SK-N-SH (cell line): ENCODE data around the gene ZAR1L. TPM values are rescaled to one million over a fixed set of nuclear protein-coding genes. Genes with fewer than 3 reads are reported as not detected.

ENCODE experiments used
- CTCF ChIA-PET: fragments of 300-600, 350-600 bp; formaldehyde crosslinking; extraction: SDS; loops from one replicate; lab custom pipeline; 2021; lab: Yijun Ruan, JAX
- POLR2A ChIA-PET: fragments of 350-600 bp; sonication (Branson Sonifier 250); formaldehyde crosslinking; extraction: SDS; loops from one replicate; lab custom pipeline; 2020; ENCODE audit warnings: antibody characterized with exemption, inconsistent platforms; lab: Yijun Ruan, JAX
- DNase-seq: peaks from one replicate; pipeline ENCODE4 v3.0.0; 2012
- H2AFZ ChIP-seq: fragments of 200-600 bp; sonication (generic); 2 replicates; pipeline ENCODE4 v1.8.1; 2016; ENCODE audit warnings: antibody characterized with exemption, mild to moderate bottlenecking, low read depth
- H3F3A ChIP-seq: fragments of 200-600 bp; sonication (generic); replicated peaks from 2 replicates; pipeline ENCODE3; 2016; ENCODE audit warnings: antibody characterized with exemption, mild to moderate bottlenecking; ENCODE audit not compliant: insufficient read depth
- H3K27ac ChIP-seq, 2 experiments: fragments of 200-500 bp in 1 of 2; fragments of 200-600 bp in 1 of 2; sonication (Bioruptor generic) in 1 of 2; sonication (generic), shearing (Covaris generic) in 1 of 2; 2 replicates each; pipeline versions ENCODE4 v1.5.1 to v1.6.1; 2014 to 2016; ENCODE audit warnings: low read depth in 2 of 2, inconsistent platforms in 1 of 2, low read length in 1 of 2, mild to moderate bottlenecking in 1 of 2, mixed read lengths in 1 of 2
- H3K27me3 ChIP-seq: fragments of 200-600 bp; sonication (generic), shearing (Covaris generic); 2 replicates; pipeline ENCODE4 v1.6.1; 2016; ENCODE audit warnings: mixed run types; ENCODE audit not compliant: insufficient read depth
- H3K36me3 ChIP-seq, 2 experiments: fragments of 200-500 bp in 1 of 2; fragments of 200-600 bp in 1 of 2; sonication (Bioruptor generic) in 1 of 2; sonication (generic) in 1 of 2; replicated peaks in 1 of 2; 2 replicates each; pipeline versions ENCODE3 to v1.5.1; 2014 to 2016; ENCODE audit warnings: low read length in 1 of 2, mild to moderate bottlenecking in 1 of 2; ENCODE audit not compliant: insufficient read depth in 2 of 2, control insufficient read depth in 1 of 2
- H3K4me1 ChIP-seq, 2 experiments: fragments of 200-500 bp in 1 of 2; fragments of 200-600 bp in 1 of 2; sonication (Bioruptor generic) in 1 of 2; sonication (generic), shearing (Covaris generic) in 1 of 2; 2 replicates each; pipeline versions ENCODE4 v1.5.1 to v1.6.1; 2014 to 2016; ENCODE audit warnings: low read depth in 1 of 2, low read length in 1 of 2, mixed run types in 1 of 2; ENCODE audit not compliant: insufficient read depth in 2 of 2, control insufficient read depth in 1 of 2
- H3K4me2 ChIP-seq: fragments of 200-600 bp; sonication (generic), shearing (Covaris generic); 2 replicates; pipeline ENCODE4 v1.6.1; 2017; ENCODE audit warnings: mixed run types
- H3K4me3 ChIP-seq, 2 experiments: fragments of 200-500 bp in 1 of 2; fragments of 200-600 bp in 1 of 2; sonication (Bioruptor generic) in 1 of 2; sonication (generic), shearing (Covaris generic) in 1 of 2; 2 replicates each; pipeline versions ENCODE4 v1.5.1 to v1.8.1; 2014 to 2016; ENCODE audit warnings: low read depth in 2 of 2, inconsistent platforms in 1 of 2, low read length in 1 of 2, mild to moderate bottlenecking in 1 of 2, mixed read lengths in 1 of 2, moderate library complexity in 1 of 2
- H3K79me2 ChIP-seq: fragments of 200-600 bp; sonication (generic); 2 replicates; pipeline ENCODE4 v1.8.1; 2017; ENCODE audit warnings: mild to moderate bottlenecking; ENCODE audit not compliant: insufficient read depth
- H3K9ac ChIP-seq: fragments of 200-600 bp; sonication (generic); 2 replicates; pipeline ENCODE4 v1.6.1; 2017; ENCODE audit warnings: mixed run types
- H3K9me2 ChIP-seq: fragments of 200-600 bp; sonication (generic); 2 replicates; pipeline ENCODE4 v1.6.1; 2017; ENCODE audit warnings: mixed run types
- H3K9me3 ChIP-seq: fragments of 200-600 bp; sonication (generic); 2 replicates; pipeline ENCODE4 v1.6.1; 2017; ENCODE audit warnings: mixed run types, mild to moderate bottlenecking, moderate library complexity
- H4K20me1 ChIP-seq: fragments of 200-600 bp; sonication (generic); 2 replicates; pipeline ENCODE4 v1.6.1; 2017; ENCODE audit warnings: mild to moderate bottlenecking, mixed run types; ENCODE audit not compliant: insufficient read depth
- CHD2 ChIP-seq: fragments of 150-350 bp; IDR thresholded peaks from 2 replicates; pipeline ENCODE4 v1.6.1; 2018; ENCODE audit warnings: low read length; ENCODE audit not compliant: partially characterized antibody
- ELF1 ChIP-seq: IDR thresholded peaks from 2 replicates; pipeline ENCODE4 v1.4.0; 2012
- FOXJ3 ChIP-seq: sonication (generic); formaldehyde crosslinking; IDR thresholded peaks from 2 replicates; pipeline ENCODE4 v1.5.1; 2020; ENCODE audit warnings: mild to moderate bottlenecking, missing genetic modification reagents
- GABPA ChIP-seq: IDR thresholded peaks from 2 replicates; pipeline ENCODE4 v1.4.0; 2012; ENCODE audit warnings: low read depth, mild to moderate bottlenecking
- GATA2 ChIP-seq: sonication (generic); formaldehyde crosslinking; IDR thresholded peaks from 2 replicates; pipeline ENCODE4 v1.5.0; 2020; ENCODE audit warnings: mild to moderate bottlenecking, missing genetic modification reagents
- JUND ChIP-seq: IDR thresholded peaks from 2 replicates; pipeline ENCODE4 v1.4.0; 2012
- MEF2A ChIP-seq: IDR thresholded peaks from 2 replicates; pipeline ENCODE4 v1.4.0; 2012; ENCODE audit warnings: low read depth, borderline replicate concordance
- MXI1 ChIP-seq: IDR thresholded peaks from 2 replicates; pipeline ENCODE4 v1.6.1; 2012; ENCODE audit warnings: mild to moderate bottlenecking, low read depth, low read length, improper control_type of control experiment
- NFIC ChIP-seq: IDR thresholded peaks from 2 replicates; pipeline ENCODE4 v1.4.0; 2012; ENCODE audit warnings: borderline replicate concordance
- NRF1 ChIP-seq: IDR thresholded peaks from 2 replicates; pipeline ENCODE4 v1.6.1; 2012; ENCODE audit warnings: low read depth, mild to moderate bottlenecking, low read length
- RCOR1 ChIP-seq: fragments of 150-350 bp; IDR thresholded peaks from 2 replicates; pipeline ENCODE4 v1.6.1; 2017; ENCODE audit warnings: antibody characterized with exemption, low read length
- SMC3 ChIP-seq: IDR thresholded peaks from 2 replicates; pipeline ENCODE4 v1.6.1; 2012; ENCODE audit warnings: low read depth, low read length, improper control_type of control experiment
- TEAD4 ChIP-seq: IDR thresholded peaks from 2 replicates; pipeline ENCODE4 v1.4.0; 2012; ENCODE audit warnings: mild to moderate bottlenecking, borderline replicate concordance; ENCODE audit not compliant: insufficient read depth
- YY1 ChIP-seq: IDR thresholded peaks from 2 replicates; pipeline ENCODE4 v1.4.0; 2012; ENCODE audit warnings: low read depth, mild to moderate bottlenecking
- WGBS: methylation state at CpG from one replicate; pipeline ENCODE4 v1.1.6; 2017; ENCODE audit warnings: low lambda C conversion rate; 5-methylcytosine and 5-hydroxymethylcytosine counted together
- polyA plus RNA-seq, 3 experiments: library from polyadenylated mRNA; depleted of rRNA; stranded (reverse); fragments of >200 nt; gene quantifications; 2 replicates each; pipeline ENCODE4 v1.2.3, GENCODE V29; 2012
- TF ChIP-seq, protein P1 (sequence below): IDR thresholded peaks from 2 replicates; pipeline ENCODE4 v1.4.0; 2012; ENCODE audit warnings: low read depth
- TF ChIP-seq, protein P2 (sequence below): IDR thresholded peaks from 2 replicates; pipeline ENCODE4 v1.4.0; 2012; ENCODE audit warnings: low read depth, borderline replicate concordance
- TF ChIP-seq, protein P3 (sequence below): IDR thresholded peaks from 2 replicates; pipeline ENCODE4; 2012
- TF ChIP-seq, protein P4 (sequence below): fragments of 150-350 bp; IDR thresholded peaks from 2 replicates; pipeline ENCODE4 v1.6.1; 2016; ENCODE audit warnings: mild to moderate bottlenecking, low read depth, low read length

The ZAR1L gene
- polyA plus RNA-seq, 1 of the 3 experiments (the other 2 are of a cell fraction): 0.07 TPM

DNA sequence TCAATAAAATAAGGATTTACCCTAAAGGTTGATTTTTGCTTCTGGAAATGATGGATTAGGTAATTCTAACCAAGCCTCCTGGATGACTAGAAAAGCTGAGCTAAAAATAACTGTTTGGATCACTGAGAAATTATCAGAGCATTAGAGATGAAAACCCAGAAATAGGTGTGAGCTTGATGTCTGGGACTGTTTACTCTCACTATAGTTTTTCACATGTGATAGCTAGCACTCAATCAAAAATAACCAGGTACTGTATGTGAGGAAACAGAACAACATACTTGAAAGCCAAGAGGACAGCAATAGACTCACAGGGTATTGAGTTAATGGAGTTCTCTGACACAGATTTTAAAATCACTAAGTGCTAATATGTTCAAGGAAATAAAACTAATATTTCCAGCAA lies 9.5 kb downstream of the ZAR1L start:
- DNase-seq: no peak
- POLR2A ChIA-PET: interaction anchor here (0.8 kb wide), 1 partner anchor 9 kb away, joined by 4 read pairs; the partner anchor contains the start of gene ZAR1L
- Histone ChIP-seq H4K20me1 (no peaks in the 10 kb centered on the region), H3K4me2 (no peak overlapping the region), H3K27me3 (no peaks in the 10 kb centered on the region), H2AFZ (no peak overlapping the region), H3K27ac (no peak overlapping the region), H3K4me3 (no peak overlapping the region), H3K36me3 (no peaks in the 10 kb centered on the region), H3F3A (no peaks in the 10 kb centered on the region), H3K4me1 (no peaks in the 10 kb centered on the region; a peak in 1 of 4 replicates), H3K9me3 (no peaks in the 10 kb centered on the region), H3K9me2 (no peaks in the 10 kb centered on the region), H3K79me2 (no peaks in the 10 kb centered on the region), H3K9ac (no peak overlapping the region)
- TF ChIP-seq, protein P1, sequence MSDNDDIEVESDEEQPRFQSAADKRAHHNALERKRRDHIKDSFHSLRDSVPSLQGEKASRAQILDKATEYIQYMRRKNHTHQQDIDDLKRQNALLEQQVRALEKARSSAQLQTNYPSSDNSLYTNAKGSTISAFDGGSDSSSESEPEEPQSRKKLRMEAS: no peak
- CTCF ChIA-PET: interaction anchor here (1.3 to 3.4 kb wide), 3 partner anchors 10 to 396 kb away, joined by 3 to 13 read pairs (median 4); partner anchors contain the start of genes BRCA2 and ZAR1L

DNA sequence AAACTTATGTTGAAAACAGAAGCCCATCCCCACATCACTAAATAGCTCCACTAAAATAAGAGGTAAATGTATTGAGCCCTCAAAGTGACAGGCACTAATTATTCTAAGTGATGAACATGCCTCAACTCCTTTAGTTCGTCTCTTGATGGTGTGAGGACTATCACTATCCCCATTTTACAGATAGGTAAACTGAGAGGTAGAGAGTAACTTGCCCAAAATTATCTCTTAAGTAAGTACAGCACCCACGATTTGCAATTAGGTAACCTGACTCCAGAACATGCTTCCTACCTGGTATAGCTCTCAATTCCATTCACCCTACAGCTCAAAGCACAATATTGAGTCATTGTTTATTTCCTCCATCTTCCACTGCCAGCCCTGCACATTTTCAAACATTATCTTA lies 12.7 kb downstream of the ZAR1L start:
- no peaks in the 10 kb centered on the region for H3F3A ChIP-seq
- DNase-seq: no peak
- no peaks in the 10 kb centered on the region for H3K27me3 ChIP-seq
- no peak overlapping the region for H3K4me3 ChIP-seq
- H2AFZ ChIP-seq: no peak overlapping the region
- H3K36me3 ChIP-seq: no peaks in the 10 kb centered on the region
- no peak overlapping the region for H3K4me2 ChIP-seq
- H3K9ac ChIP-seq: no peak overlapping the region
- H3K27ac ChIP-seq: no peak overlapping the region
- WGBS: 35% methylated on average over 2 of the region's 2 CpGs
- H3K4me1 ChIP-seq: no peaks in the 10 kb centered on the region
- POLR2A ChIA-PET: no interaction called here
- CTCF ChIA-PET: interaction anchor here (0.6 to 1.3 kb wide), 3 partner anchors 20 to 393 kb away, joined by 4 to 6 read pairs (median 4); no protein-coding TSS in a partner anchor
- H3K79me2 ChIP-seq: no peaks in the 10 kb centered on the region
- TF ChIP-seq JUND: no peak
- TF ChIP-seq, protein P2, sequence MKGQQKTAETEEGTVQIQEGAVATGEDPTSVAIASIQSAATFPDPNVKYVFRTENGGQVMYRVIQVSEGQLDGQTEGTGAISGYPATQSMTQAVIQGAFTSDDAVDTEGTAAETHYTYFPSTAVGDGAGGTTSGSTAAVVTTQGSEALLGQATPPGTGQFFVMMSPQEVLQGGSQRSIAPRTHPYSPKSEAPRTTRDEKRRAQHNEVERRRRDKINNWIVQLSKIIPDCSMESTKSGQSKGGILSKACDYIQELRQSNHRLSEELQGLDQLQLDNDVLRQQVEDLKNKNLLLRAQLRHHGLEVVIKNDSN: no peak
- TF ChIP-seq MEF2A: no peak
- TF ChIP-seq, protein P1: no peak
- no peak for TF ChIP-seq GABPA
- no peak for TF ChIP-seq SMC3
- TF ChIP-seq, protein P3, sequence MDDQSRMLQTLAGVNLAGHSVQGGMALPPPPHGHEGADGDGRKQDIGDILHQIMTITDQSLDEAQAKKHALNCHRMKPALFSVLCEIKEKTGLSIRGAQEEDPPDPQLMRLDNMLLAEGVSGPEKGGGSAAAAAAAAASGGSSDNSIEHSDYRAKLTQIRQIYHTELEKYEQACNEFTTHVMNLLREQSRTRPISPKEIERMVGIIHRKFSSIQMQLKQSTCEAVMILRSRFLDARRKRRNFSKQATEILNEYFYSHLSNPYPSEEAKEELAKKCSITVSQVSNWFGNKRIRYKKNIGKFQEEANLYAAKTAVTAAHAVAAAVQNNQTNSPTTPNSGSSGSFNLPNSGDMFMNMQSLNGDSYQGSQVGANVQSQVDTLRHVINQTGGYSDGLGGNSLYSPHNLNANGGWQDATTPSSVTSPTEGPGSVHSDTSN: no peak
- TF ChIP-seq, protein P4, sequence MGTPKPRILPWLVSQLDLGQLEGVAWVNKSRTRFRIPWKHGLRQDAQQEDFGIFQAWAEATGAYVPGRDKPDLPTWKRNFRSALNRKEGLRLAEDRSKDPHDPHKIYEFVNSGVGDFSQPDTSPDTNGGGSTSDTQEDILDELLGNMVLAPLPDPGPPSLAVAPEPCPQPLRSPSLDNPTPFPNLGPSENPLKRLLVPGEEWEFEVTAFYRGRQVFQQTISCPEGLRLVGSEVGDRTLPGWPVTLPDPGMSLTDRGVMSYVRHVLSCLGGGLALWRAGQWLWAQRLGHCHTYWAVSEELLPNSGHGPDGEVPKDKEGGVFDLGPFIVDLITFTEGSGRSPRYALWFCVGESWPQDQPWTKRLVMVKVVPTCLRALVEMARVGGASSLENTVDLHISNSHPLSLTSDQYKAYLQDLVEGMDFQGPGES: no peak
- TF ChIP-seq GATA2 (CRISPR knock-in tag): no peak
- no peak for TF ChIP-seq FOXJ3 (CRISPR knock-in tag)
- no peak for TF ChIP-seq ELF1
- TF ChIP-seq RCOR1: no peak
- TF ChIP-seq MXI1: no peak
- TF ChIP-seq NRF1: no peak
- no peak for TF ChIP-seq NFIC
- TF ChIP-seq CHD2: no peak
- TF ChIP-seq YY1: no peak
- TF ChIP-seq TEAD4: no peak
- H3K9me2 ChIP-seq: no peaks in the 10 kb centered on the region
- H3K9me3 ChIP-seq: no peaks in the 10 kb centered on the region
- no peaks in the 10 kb centered on the region for H4K20me1 ChIP-seq
